Cerebellar cortex (tissue), 1 donor: ENCODE data around the gene SP1.
"Not testable (repeated sequence)": the region's sequence is repeated elsewhere in the genome, so short reads cannot be mapped to it uniquely, and the experiment has no call there.

ENCODE experiments used
- DNase-seq: peaks from one replicate; pipeline ENCODE4 v3.0.0-alpha.2; 2015; ENCODE audit warnings: low spot score

SP1 gene

DNA sequence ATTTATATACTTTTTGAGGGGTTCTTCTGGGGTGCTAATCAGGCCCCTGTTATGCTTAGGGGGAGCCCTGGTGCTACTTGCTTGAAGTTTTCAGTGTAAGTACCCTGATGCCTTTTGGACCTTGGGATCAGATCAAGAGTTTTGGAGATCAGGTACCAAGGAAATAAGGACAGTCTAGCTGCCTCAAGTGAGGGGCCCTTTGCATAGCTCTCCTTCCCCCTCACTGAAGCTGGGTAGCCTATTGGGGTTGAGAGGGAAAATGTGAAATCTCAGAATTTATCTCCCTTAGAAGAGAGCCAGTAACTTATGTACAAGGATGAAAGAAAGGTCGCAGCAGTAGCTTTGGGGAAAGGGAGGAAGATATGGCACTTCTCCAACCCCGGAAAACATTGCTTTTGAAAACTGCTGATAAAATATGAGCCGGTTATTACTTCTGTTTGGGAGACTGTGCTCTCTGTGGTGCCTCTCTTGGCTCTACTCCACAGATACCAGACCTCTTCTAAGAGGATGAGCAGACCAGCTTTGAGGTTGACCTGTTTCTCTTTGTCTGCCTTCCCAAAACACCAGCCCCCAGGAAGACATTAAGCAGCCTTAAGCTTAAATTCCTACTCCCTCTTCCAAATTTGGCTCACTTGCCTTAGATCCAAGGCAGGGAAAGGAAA, 34.9 kb downstream of the SP1 start:
- peak; percentile 66 for DNase-seq

DNA sequence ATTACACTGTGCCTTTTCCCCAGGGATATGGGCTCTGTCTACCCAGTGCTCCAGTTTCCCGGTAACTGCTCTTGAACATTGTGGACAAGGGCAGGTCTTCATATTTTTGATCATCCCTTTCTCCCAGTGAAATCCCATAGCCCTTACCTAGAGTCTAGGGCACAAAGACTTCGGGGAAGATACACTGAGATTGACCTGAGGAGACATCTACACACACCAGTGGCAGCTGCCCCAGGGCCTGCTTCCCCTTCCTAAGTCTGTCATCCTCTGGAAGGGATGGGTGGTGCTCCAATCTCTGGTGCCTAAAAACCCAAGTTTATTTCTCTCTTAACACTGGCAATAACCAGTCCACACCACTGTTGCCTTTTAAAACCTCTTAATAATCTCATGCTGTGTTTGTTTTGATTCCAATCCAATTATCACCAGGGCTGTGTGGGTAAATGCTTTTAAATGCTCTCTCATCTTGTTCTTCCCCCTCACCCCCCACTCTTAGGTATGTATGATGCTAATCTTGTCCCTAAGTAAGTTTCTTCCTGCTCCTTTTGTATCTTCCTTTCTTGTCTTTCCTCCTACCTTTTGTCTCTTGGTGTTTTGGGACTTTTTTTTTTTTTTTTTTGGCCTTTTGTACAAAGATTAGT, 35.9 kb downstream of the SP1 start:
- DNase-seq = not testable (repeated sequence)

GRCh38 chr12:53417291-53417816, 37.4 kb downstream of the SP1 start:
- not testable (repeated sequence) for DNase-seq

- no peak for DNase-seq
Observed at GRCh38 chr12:53418221-53418620, 38.2 kb downstream of the SP1 start.

GRCh38 chr12:53419756-53420155, 39.8 kb downstream of the SP1 start:
- DNase-seq = no peak

GRCh38 chr12:53422247-53422646, 42.3 kb downstream of the SP1 start:
- not testable (repeated sequence) for DNase-seq

DNA sequence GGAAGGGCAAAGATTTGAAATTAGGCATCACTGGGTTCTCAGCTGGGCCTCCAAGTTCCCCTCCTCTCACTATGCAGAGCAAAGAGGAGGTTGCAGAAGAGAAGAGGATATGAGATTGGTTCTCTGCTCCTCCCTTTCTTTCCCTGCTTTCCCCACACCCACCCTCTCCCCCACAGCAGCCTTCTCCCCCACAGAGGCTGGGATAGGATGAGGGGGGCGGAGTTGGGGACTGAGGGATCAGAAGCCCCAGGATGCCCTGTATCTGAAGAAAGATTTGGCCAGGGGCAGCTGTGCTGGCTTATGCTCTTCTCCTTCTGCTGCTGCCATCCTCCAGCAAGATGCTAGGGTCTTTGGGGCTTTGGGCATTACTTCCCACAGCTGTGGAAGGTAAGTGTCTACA, 43.6 kb downstream of the SP1 start, which contains the start of gene AMHR2:
Gene AMHR2, plus strand, starts transcription at position 259 of the 400 bp plus-strand sequence. Its CDS starts 80 bp downstream, at position 339.
- no peak for DNase-seq

DNA sequence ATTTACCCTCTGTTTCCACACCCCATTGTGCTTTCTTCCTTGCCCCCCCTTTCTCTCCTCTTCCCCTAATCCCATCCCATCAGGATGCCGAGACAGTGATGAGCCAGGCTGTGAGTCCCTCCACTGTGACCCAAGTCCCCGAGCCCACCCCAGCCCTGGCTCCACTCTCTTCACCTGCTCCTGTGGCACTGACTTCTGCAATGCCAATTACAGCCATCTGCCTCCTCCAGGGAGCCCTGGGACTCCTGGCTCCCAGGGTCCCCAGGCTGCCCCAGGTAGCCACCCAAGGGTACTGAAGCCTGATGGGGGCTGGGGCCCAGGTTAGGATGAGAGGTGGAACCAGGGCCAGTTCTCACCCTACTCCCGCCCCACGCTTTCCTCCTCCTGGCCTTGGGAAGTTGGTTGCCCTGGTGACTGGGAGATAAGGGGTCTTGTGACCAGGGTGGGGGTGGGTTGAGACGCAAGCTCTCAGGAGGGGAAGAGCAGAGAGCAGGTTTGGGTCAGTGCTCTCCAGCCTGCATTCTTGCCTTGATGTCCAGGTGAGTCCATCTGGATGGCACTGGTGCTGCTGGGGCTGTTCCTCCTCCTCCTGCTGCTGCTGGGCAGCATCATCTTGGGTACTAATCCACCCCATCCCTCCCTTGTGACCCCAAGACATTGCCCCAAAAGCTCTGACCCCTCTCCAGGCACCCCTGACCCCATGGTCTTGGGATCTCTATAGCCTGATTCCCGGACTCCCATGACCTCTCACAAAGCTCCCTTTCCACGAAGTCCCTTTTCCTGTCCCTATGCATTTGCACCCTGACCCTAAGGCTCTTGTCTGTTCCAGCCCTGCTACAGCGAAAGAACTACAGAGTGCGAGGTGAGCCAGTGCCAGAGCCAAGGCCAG, 44.9 kb downstream of the SP1 start:
- no peak for DNase-seq

DNA sequence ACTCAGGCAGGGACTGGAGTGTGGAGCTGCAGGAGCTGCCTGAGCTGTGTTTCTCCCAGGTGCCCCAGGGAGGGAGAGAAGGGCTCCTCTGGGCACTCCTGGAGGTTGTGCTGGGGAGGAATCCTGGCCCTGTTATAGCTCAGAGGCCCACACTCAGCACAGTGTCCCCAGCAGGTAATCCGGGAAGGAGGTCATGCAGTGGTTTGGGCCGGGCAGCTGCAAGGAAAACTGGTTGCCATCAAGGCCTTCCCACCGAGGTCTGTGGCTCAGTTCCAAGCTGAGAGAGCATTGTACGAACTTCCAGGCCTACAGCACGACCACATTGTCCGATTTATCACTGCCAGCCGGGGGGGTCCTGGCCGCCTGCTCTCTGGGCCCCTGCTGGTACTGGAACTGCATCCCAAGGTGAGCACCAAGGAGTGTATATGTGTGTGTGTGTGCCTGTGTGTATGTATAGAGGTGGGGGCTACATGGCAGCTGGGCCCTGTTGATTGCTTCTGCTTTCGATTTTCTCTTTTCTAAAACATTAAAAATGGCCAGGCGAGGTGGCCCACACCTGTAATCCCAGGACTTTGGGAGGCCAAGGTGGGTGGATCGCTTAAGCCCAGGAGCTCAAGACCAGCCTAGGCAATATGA, 45.7 kb downstream of the SP1 start:
- DNase-seq = no peak

- no peak for DNase-seq
Observed at GRCh38 chr12:53427905-53428594, 48.1 kb downstream of the SP1 start.

GRCh38 chr12:53428741-53429140, 48.8 kb downstream of the SP1 start:
- DNase-seq = no peak

DNA sequence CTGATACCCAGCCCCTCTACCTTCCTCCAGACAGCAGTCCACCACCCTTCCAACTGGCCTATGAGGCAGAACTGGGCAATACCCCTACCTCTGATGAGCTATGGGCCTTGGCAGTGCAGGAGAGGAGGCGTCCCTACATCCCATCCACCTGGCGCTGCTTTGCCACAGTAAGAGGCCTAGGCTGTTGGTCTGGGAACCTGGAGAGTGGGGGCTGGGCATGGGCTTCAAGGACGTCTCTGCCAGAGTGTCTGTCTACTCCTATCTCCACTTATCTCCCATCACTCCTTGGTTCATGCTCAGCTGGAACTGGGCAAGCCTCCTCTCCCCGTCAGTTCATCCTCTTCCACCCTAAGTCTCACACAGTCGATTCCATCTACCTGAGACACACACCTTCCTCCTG, 50.1 kb downstream of the SP1 start:
- DNase-seq = no peak

DNA sequence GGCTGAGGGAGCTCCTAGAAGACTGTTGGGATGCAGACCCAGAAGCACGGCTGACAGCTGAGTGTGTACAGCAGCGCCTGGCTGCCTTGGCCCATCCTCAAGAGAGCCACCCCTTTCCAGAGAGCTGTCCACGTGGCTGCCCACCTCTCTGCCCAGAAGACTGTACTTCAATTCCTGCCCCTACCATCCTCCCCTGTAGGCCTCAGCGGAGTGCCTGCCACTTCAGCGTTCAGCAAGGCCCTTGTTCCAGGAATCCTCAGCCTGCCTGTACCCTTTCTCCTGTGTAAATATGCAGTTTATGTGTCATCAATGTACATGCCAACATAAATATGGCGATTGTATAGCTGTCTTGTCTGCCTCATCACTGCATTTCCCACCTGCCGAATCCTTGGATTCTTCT, 51.2 kb downstream of the SP1 start:
- DNase-seq = no peak

- DNase-seq = not testable (repeated sequence)
Observed at GRCh38 chr12:53435326-53435725, 55.4 kb downstream of the SP1 start.

- DNase-seq = not testable (repeated sequence)
Observed at GRCh38 chr12:53439582-53439981, 59.6 kb downstream of the SP1 start.

DNA sequence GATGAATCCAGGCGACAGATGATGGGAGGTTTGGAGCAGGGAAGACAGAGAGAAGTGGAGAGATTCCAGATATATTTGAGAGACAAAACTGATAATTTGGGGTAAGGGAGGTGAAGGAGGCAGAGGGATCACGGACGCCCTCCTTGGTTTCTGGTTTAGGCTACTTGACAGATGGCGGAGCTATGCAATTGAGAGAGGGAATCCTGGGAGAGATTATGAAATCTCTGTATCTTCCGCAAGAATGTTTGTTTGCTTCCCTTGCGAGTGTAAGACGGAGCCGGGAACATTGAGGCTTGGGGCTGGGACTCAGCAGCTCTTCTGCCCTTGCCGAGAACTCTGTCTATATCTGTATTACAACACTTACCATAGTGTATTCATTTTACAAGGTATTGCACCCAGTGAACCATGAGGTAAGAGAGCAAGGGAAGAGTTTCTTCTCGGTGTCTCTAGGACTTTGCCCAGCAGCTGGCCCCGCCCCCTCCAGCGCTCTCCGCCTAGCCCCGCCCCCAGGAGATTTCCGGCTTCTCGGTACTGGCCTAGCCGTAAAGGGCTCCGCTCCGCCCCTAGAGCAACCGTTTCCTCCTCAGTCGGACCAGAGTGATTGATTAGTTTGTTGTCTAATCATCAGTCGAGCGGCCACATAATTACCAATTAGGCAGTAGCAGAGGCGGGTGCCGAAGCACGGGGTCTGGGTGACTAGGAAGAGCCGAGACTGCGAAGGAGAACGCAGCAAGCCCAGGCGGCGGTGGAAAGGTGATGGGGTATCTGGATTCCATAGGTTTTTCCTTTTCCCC, 61.3 kb downstream of the SP1 start, which contains the start of gene PRR13:
Gene PRR13, plus strand, starts transcription at position 695 of the 794 bp plus-strand sequence. CDS start 981 bp downstream, outside the sequence.
- DNase-seq = peak; percentile 100

- DNase-seq = no peak
Observed at GRCh38 chr12:53443955-53444354, 64.0 kb downstream of the SP1 start.

DNA sequence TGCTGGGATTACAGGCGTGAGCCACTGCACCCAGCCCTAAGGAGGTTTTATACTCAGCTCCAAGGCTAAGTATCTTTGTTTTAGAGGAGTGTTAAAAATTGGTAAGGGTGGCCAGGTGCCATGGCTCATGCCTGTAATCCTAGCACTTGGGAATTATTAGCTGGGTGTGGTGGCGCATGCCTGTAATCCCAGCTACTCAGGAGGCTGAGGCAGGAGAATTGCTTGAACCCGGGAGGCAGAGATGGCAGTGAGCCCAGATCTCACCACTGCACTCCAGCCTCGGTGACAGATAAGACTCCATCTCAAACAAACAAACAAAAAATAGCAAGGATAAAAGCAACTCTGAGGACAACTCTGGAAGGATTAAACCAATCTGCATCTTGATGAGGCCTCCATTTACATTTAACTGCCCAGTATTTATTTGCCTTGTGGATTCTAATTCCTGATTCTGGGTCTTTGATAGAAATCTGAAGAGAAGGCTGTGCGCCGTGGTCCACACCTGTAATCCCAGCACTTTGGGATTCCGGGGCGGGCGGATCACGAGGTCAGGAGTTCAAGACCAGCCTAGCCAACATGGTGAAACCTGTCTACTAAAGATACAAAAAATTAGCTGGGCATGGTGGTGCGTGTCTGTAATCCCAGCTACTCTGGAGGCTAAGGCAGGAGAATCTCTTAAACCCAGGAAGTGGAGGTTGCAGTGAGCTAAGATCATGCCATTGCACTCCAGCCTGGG, 64.8 kb downstream of the SP1 start:
- not testable (repeated sequence) for DNase-seq

GRCh38 chr12:53450936-53451335, 71.0 kb downstream of the SP1 start:
- DNase-seq = no peak
